K562 (cell line): Measurements from ENCODE around the gene SORBS2. TPM values are rescaled to one million over a fixed set of nuclear protein-coding genes. Genes with fewer than 3 reads are reported as not detected.

Source experiments
- HSF4 ChIP-seq: fragments of 250-450 bp; sonication (Bioruptor Pico); IDR thresholded peaks from 2 replicates; pipeline ENCODE4 v2.1.2; 2022; ENCODE audit warnings: mild to moderate bottlenecking, moderate library complexity, borderline replicate concordance
- IFI16 ChIP-seq: fragments of 250-450 bp; sonication (Bioruptor Pico); IDR thresholded peaks from 2 replicates; pipeline ENCODE4 v2.1.2; 2022; ENCODE audit warnings: mild to moderate bottlenecking, inconsistent platforms
- RBM15 ChIP-seq: fragments of 200-400 bp; formaldehyde crosslinking; IDR thresholded peaks from 2 replicates; pipeline ENCODE4 v1.6.1; 2018; ENCODE audit warnings: mild to moderate bottlenecking, low read length, moderate library complexity; ENCODE audit not compliant: insufficient read depth
- SMARCA5 ChIP-seq: fragments of 450-650 bp; IDR thresholded peaks from 2 replicates; pipeline ENCODE4 v1.6.1; 2016
- ZNF395 ChIP-seq: fragments of 200-800 bp; sonication (Bioruptor generic); IDR thresholded peaks from 2 replicates; pipeline ENCODE4 v1.6.1; 2017; ENCODE audit warnings: missing genetic modification characterization, missing compliant biosample characterization
- ZNF639 ChIP-seq, 2 experiments: fragments of 200-800 bp in 1 of 2; sonication (Bioruptor generic) in 1 of 2; sonication (generic) in 1 of 2; formaldehyde crosslinking in 1 of 2; IDR thresholded peaks in 1 of 2; conservative IDR thresholded peaks in 1 of 2; 2 replicates each; pipeline versions ENCODE4 v1.5.0 to v1.6.1; 2016 to 2020; ENCODE audit warnings: missing compliant biosample characterization in 1 of 2, missing genetic modification characterization in 1 of 2, missing genetic modification reagents in 1 of 2
- polyA plus RNA-seq, 8 experiments: library from polyadenylated mRNA; depleted of rRNA in 4 of 8; stranded (reverse) in 5 of 8; unstranded in 3 of 8; fragments of >200 nt; fragmentation: Nextera tagmentation in 2 of 8; fragmentation: Illumina TruSeq in 1 of 8; extraction: Ambion mirVana in 2 of 8; extraction: Trizol in 1 of 8; gene quantifications; 2 replicates each; pipeline versions ENCODE4 v1.2.1 to v1.2.3, GENCODE V29; 2011 to 2014; ENCODE audit warnings: inconsistent platforms in 1 of 8, missing spikeins in 1 of 8
- total RNA-seq, 7 experiments: library from RNA; depleted of rRNA in 6 of 7; stranded (reverse); fragments of >200 nt in 6 of 7; fragmentation: Illumina TruSeq in 2 of 7; extraction: Trizol in 2 of 7; gene quantifications; 2 replicates each; pipeline versions ENCODE4 v1.2.1 to v1.2.3, GENCODE V29; 2011 to 2021; ENCODE audit warnings: low replicate concordance in 1 of 7
- TF ChIP-seq, protein P1 (sequence below): sonication (generic); formaldehyde crosslinking; IDR thresholded peaks from 2 replicates; pipeline ENCODE4 v1.8.0; 2022; ENCODE audit warnings: mild to moderate bottlenecking, low read depth, missing genetic modification reagents
- TF ChIP-seq, protein P2 (sequence below): fragments of 250-450 bp; sonication (Bioruptor Pico); IDR thresholded peaks from 2 replicates; pipeline ENCODE4 v1.8.0; 2022; ENCODE audit warnings: inconsistent platforms

The SORBS2 gene
- total and polyA plus RNA-seq, 9 of the 15 experiments (the other 6 are each of a cell fraction or from before 2014, with no cell fraction given) = 0.29 TPM; not detected in 8

GRCh38 chr4:185590982-185591381 lies 221.0 kb downstream of the SORBS2 start (continued):
- TF ChIP-seq ZNF395 = no peak
- TF ChIP-seq, protein P1, sequence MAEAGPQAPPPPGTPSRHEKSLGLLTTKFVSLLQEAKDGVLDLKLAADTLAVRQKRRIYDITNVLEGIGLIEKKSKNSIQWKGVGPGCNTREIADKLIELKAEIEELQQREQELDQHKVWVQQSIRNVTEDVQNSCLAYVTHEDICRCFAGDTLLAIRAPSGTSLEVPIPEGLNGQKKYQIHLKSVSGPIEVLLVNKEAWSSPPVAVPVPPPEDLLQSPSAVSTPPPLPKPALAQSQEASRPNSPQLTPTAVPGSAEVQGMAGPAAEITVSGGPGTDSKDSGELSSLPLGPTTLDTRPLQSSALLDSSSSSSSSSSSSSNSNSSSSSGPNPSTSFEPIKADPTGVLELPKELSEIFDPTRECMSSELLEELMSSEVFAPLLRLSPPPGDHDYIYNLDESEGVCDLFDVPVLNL = no peak
- no peak for TF ChIP-seq ZNF639 (CRISPR knock-in tag; conservative IDR thresholded peaks at IDR 0.05 in 1 of 2, IDR thresholded peaks at IDR 0.05 in 1 of 2)
- no peak for TF ChIP-seq SMARCA5
- no peak for TF ChIP-seq IFI16 (CRISPR knock-in tag)
- TF ChIP-seq RBM15 = no peak
- TF ChIP-seq HSF4 (CRISPR knock-in tag) = no peak
- TF ChIP-seq, protein P2, sequence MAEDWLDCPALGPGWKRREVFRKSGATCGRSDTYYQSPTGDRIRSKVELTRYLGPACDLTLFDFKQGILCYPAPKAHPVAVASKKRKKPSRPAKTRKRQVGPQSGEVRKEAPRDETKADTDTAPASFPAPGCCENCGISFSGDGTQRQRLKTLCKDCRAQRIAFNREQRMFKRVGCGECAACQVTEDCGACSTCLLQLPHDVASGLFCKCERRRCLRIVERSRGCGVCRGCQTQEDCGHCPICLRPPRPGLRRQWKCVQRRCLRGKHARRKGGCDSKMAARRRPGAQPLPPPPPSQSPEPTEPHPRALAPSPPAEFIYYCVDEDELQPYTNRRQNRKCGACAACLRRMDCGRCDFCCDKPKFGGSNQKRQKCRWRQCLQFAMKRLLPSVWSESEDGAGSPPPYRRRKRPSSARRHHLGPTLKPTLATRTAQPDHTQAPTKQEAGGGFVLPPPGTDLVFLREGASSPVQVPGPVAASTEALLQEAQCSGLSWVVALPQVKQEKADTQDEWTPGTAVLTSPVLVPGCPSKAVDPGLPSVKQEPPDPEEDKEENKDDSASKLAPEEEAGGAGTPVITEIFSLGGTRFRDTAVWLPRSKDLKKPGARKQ (CRISPR knock-in tag) = no peak
